Measurements from ENCODE around the gene FSD1. TPM values are rescaled to one million over a fixed set of nuclear protein-coding genes. Genes with fewer than 3 reads are reported as not detected.

FSD1 gene
- total and polyA plus RNA-seq, 10 of the 15 experiments (the other 5 are each of a cell fraction or from before 2014, with no cell fraction given): 0.15 to 5.1 (median 4.0) TPM; not detected in 1

- no peak for TF ChIP-seq RAD51 (IDR thresholded peaks at IDR 0.05)
- no peak for TF ChIP-seq RFX5 (IDR thresholded peaks at IDR 0.05; ENCODE audit: low read depth, low read length)
Measured at GRCh38 chr19:4310247-4311121, 6.1 kb downstream of the FSD1 start (continued).

- RAD21 ChIA-PET (ENCODE audit: unreplicated experiment): no interaction called here
- intact Hi-C loops (cut with micrococcal nuclease; ENCODE audit: unreplicated experiment) (no loop called here), in situ Hi-C loops (cut with MboI) (no loop called here)
- BruUV-seq (replicated peaks): no TSS peak
- Histone ChIP-seq H3K4me2 (ENCODE audit: control insufficient read depth, insufficient read depth) (no peak overlapping the region), H3K27ac (ENCODE audit: control insufficient read depth, insufficient read depth) (no peak overlapping the region), H3K79me2 (ENCODE audit: control insufficient read depth, insufficient read depth, low read length) (no peaks in the 10 kb centered on the region), H3K9ac (ENCODE audit: control insufficient read depth, insufficient read depth, low read length) (no peak overlapping the region), H3K36me3 (ENCODE audit: control insufficient read depth in 2 of 2, insufficient read depth in 2 of 2, low read length in 1 of 2) (no peaks in the 10 kb centered on the region), H3K4me3 (no peak overlapping the region), H3K27me3 (replicated peaks in 1 of 2; ENCODE audit: control insufficient read depth in 2 of 2, insufficient read depth in 2 of 2, low read length in 1 of 2) (no peaks in the 10 kb centered on the region), H4K20me1 (ENCODE audit: control insufficient read depth, insufficient read depth) (no peaks in the 10 kb centered on the region), H3K4me1 (ENCODE audit: control insufficient read depth, insufficient read depth, low read length) (no peaks in the 10 kb centered on the region), H2AFZ (ENCODE audit: control insufficient read depth, low read depth, low read length) (no peak overlapping the region), H3K9me3 (replicated peaks; ENCODE audit: control insufficient read depth, insufficient read depth, low read length) (no peaks in the 10 kb centered on the region; the same call in 2 of the 3 replicates)
- no peak for ATAC-seq
- WGBS (ENCODE audit: insufficient coverage, insufficient replicate concordance, low lambda C conversion rate, missing lambda C conversion rate): 58% methylated on average over 9 of the region's 12 CpGs
- no peak for FAIRE-seq
- CTCF ChIA-PET: interaction anchor here (1.2 to 1.3 kb wide), 2 partner anchors 9 to 41 kb away, joined by 3 read pairs; no protein-coding TSS in a partner anchor
- POLR2A ChIA-PET: no interaction called here
- SMC1A ChIA-PET (ENCODE audit: uncharacterized antibody, unreplicated experiment): no interaction called here
- DNase-seq (ENCODE audit: low read depth, low spot score): no peak
- TF ChIP-seq TCF12 (IDR thresholded peaks at IDR 0.05; ENCODE audit: low read depth, low read length): no peak
- TF ChIP-seq BCL11A (IDR thresholded peaks at IDR 0.05; ENCODE audit: low read depth, low read length): no peak
- TF ChIP-seq SP1 (IDR thresholded peaks at IDR 0.05; ENCODE audit: low read depth, low read length): no peak
- no peak for TF ChIP-seq CEBPZ (IDR thresholded peaks at IDR 0.05; ENCODE audit: low read depth, low read length)
- TF ChIP-seq NR2F1 (conservative IDR thresholded peaks at IDR 0.05): no peak
- TF ChIP-seq E4F1 (IDR thresholded peaks at IDR 0.05; ENCODE audit: borderline replicate concordance, partially characterized antibody): no peak
- no peak for TF ChIP-seq HDAC6 (IDR thresholded peaks at IDR 0.05; ENCODE audit: unreplicated experiment)
- TF ChIP-seq ZNF384 (IDR thresholded peaks at IDR 0.05; ENCODE audit: borderline replicate concordance, low read depth, low read length): no peak
- TF ChIP-seq ZNF207 (IDR thresholded peaks at IDR 0.05; ENCODE audit: borderline replicate concordance): no peak
- no peak for TF ChIP-seq BCLAF1 (IDR thresholded peaks at IDR 0.05)
Measured at GRCh38 chr19:4313847-4314490, 9.6 kb downstream of the FSD1 start.
